Inflammatory macrophage treated with lipopolysaccharide for 1 hour (primary cell): Measurements from ENCODE around the gene HAPLN3.
A peak's percentile ranks its signal among the peaks of the same experiment; 100 is the strongest.
"Not testable (repeated sequence)": the region's sequence is repeated elsewhere in the genome, so short reads cannot be mapped to it uniquely, and the experiment has no call there.

Experiments used
- DNase-seq, 2 donors: peaks; one replicate each; pipeline ENCODE4 v3.0.0-alpha.2; 2020 to 2022

Gene HAPLN3, protein sequence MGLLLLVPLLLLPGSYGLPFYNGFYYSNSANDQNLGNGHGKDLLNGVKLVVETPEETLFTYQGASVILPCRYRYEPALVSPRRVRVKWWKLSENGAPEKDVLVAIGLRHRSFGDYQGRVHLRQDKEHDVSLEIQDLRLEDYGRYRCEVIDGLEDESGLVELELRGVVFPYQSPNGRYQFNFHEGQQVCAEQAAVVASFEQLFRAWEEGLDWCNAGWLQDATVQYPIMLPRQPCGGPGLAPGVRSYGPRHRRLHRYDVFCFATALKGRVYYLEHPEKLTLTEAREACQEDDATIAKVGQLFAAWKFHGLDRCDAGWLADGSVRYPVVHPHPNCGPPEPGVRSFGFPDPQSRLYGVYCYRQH

DNA sequence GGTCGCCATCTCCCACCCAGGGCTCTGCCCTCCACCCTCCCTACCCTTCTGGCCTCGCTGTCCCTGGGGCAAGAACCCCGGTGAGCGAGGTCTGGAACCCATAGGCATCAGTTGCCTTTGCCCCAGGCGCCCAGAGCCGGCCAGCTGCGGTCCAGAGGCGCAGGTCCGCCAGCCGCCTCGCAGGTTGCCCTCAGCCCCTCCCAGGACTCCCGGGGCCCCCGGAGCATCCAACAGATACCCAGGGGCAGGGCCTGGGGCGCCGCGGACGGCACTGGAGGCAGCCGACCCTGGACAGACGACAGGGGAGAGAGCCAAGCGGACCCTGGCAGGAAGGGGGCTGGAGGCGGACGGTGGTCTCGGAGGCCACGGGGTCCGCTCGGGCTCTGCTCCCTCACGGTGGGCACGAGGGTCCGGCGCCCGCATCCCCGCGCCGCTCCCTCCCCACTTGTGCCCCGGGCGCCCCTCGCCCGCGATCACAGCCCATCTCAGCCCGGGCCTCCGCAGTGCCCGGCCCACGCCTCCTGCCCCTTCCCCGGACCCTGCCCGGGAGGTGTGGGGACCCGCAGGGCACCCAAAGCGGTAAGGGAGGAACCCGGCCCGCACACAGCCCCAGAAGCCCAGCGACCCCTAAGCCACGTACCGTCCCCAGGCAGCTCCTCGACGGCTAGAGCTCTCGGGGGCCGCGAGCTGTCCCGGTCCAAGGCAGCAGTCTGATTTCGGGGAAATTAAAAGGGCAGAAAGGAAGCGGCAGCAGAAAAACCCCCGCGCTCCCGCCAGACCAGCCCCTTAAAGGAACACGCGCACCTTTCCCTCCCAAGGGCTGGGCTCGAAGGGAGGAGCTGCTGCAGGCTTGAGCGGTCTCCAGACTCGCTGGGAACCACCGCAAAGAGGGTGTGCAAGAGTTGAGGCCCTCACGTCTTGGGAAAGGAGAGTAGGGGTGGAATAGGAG is at the start of gene HAPLN3:
Gene HAPLN3, minus strand, starts transcription at position 726 of the 949 bp plus-strand sequence. CDS start 8,246 bp downstream, outside the sequence.
- DNase-seq = peak; percentile 18 to 22

DNA sequence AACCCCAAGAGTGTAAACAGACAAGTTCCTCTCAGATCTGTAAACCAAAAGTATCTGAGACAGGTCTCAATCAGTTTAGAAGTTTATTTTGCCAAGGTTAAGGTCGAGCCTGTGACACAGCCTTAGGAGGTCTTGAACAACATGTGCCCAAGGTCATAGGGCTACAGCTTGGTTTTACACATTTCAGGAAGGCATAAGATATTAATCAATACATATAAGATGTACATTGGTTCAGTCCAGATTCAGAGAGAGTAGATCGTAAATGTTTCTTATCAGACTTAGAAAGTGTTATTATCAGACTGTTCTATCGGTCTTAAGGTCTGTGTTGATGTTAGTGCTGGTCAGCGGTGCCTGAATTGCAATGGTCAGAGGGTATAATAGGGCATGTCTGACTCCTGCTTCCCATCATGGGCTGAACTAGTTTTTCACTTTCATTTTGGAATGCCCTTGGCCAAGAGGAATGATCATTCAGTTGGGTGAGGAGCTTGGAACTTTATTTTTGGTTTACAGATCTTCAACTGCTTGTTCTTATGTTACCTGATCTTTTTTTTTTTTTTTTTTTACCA is 44.8 kb upstream of the HAPLN3 start:
- DNase-seq = no peak

DNA sequence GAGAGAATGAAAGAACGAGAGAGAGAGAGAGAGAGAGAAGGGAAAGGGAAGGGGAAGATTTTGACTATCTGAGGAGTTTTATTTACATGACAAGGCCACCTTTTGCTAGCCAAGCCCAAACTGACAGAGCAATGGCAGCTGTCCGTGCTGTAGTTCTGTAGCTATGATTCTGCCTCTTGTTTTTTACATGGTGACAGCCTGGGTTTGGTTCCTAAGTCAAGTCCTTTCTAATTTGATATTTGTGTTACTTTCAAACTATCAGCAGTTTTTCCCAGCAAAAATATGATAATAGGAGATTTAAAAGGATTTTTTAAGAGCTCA is 44.1 kb upstream of the HAPLN3 start:
- no peak for DNase-seq

DNA sequence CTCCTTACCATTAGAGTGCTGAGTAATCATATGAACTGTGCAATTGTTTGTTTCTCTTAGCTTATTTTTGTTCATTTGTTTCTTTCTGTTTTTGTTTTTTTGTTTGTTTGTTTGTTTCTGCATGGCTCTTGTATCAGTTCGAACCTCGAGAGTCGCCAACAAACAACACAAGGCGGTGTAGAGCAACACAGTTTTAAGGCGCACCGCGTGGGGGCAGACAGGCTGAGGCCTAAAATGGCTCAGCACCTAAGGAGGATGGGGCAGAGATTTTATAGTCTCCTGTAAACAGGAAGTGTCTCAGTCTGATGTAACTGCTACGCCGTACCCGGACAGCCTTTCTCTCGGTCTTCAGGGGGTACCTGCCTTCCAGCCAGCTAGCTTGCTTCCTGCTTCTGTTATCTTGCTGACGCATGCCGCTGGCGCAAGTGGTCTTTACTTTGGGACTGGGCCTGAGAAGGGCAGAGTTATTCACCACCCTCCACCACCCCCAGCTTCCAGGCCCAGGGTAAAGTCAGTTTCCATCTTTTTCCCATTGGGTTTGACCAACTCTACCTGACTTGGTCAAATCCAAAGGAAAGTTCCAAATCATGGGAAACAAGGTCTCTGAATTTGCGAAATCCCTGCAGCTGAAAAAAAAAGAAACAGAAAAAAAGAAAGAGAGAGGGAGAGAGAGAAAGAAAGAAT is 43.6 kb upstream of the HAPLN3 start:
- DNase-seq = no peak

DNA sequence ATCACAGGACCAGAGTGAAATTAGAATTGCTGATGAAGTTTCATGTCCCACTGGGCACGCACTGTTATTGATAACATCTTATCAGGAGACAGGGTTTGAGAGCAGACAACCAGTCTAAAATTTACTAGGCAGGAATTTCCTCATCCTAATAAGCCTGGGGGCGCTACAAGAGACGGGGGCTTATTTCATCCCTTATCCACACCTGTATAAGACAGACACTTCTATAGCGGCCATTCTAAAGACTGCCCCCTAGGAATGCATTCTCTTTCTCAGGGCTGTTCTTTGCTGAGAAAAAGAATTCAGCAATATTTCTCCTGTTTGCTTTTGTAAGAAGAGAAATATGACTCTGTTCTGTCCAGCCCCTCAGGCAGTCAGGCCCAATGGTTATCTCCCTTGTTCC is 39.1 kb upstream of the HAPLN3 start:
- DNase-seq = not testable (repeated sequence)

DNA sequence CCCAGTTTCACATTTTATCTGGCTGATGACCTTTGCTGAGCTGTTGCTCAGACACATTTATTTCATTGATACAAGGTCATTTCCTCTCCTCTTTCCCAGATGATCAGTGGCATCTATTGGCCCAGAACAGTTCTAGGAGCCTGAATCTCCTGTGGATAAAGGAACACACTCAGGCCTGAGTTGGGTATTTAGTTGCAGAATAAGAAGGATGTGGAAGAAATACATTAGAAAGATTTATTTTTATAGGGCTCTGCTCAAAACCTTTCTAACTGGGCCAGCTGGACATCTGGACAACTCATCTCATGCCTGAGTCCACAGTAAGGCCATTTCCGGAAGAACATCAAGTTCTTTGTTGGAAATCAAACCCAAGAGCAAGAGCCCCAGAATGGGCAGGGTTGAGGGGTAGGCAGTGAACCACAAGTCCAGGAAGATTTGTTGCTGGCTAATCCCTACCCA is 37.6 kb upstream of the HAPLN3 start:
- no peak for DNase-seq

DNA sequence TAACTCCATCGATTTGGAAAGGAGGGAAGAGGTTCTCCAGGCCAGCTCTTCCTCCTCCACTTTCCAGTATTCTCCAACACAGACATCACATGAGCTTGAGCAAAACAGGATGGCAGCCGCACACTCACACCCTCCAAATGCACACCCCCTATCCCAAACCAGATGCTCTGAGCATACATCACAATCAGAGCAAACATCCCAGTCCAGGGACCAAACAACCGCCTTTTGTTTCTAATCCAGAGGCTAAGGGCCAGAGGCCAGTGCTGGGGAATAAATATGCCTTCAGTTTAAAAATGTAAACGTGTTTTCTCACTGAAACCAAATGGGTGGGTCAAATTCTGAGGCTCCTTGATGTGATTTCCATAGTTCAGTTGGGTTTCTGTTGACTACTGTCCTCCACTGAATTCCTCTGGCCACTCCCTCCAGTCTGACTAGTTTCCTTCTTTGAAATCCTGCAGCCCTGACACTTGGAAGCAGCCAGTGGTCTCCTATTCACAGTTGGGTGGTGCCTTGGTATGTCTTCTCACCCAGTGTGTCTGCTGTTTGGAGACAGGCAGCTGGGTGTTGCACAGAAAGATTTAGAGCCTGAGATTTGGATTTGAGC is 37.0 kb upstream of the HAPLN3 start:
- no peak for DNase-seq

DNA sequence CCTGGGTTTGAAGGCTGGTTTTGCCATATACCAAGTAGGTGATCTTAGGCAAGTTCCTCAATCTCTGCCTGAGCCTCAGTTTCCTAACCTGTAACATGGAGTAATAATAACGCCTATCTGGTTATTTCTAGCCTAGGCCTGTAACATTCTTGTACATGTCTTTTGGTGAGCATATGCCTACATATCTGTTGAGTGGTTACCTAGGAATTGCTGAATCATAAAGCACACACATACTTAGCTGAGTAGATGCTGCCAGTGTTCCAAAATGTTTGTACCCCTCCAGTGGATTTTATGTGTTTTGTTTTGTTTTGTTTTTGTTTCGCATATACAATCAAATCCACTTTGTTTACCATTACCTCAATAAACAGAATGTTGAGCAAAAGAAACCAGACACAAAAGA is 35.2 kb upstream of the HAPLN3 start:
- no peak for DNase-seq

DNA sequence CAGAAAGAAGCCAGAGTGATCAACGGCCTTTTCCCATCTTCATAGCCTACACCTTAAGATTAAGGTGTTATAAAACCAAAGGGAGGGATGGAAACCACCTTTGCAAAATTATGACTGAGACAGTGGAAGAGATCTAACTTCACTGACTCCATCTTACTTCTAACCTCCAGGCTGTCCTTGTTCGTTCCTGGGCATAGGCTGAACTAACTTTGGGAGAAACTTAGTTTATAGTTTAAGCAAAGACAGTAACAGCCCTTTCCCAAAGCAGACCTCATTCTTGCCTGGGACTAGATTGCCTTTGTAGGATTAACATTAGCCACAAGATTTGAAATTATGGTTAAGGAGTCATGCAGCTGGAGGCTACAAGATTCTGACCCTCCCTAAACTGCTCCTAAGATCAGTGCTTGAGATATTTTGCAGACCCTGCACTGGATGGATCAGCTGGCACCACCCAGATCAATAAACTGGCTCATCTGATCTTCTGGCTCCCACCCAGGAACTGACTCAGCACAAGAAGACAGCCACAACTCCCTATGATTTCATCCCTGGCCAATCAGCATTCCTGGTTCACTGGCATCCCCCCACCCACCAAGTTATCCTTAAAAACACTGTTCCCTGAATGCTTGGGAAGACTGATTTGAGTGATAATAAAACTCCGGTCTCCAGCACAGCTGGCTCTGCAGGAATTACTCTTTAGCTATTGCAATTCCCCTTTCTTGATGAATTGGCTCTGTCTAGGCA is 34.2 kb upstream of the HAPLN3 start:
- not testable (repeated sequence) for DNase-seq

DNA sequence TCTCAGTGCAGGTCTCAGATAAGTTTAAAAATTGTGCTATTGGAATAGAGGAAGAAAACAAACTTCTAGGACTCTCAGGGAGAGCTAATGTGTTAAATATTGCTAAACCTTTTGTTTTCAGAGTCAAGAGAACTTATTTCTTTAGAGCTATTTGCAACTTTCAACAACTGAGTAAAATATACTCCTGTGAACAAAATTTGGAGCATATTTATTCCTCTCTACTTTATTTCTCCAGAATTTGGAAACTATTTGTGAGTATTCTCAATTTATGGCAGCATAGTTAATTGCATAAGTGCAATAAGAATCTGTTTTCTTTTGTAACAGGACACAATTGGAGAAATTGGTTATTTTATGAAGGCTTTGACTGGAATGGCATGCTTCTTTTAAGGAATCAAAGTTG is 32.8 kb upstream of the HAPLN3 start:
- DNase-seq = not testable (repeated sequence)

DNA sequence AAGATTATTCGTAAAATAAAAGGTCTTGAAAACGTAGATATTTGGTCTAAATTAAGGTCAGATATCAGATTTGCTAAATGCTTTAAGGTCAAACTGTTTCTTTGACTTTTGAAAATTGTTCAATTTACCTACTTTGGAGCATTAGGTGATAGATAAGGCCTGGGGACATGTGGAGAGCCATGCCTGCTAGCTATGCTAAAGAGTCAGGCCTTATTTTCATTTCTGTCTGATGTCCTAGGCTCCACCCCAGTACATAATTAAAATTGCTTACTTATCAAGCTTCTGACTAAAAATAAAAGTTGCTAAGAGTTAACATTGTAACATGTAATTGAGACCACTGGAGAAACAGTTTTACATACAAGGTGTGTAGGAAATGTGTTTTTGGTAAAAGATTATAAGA is 30.3 kb upstream of the HAPLN3 start:
- not testable (repeated sequence) for DNase-seq

DNA sequence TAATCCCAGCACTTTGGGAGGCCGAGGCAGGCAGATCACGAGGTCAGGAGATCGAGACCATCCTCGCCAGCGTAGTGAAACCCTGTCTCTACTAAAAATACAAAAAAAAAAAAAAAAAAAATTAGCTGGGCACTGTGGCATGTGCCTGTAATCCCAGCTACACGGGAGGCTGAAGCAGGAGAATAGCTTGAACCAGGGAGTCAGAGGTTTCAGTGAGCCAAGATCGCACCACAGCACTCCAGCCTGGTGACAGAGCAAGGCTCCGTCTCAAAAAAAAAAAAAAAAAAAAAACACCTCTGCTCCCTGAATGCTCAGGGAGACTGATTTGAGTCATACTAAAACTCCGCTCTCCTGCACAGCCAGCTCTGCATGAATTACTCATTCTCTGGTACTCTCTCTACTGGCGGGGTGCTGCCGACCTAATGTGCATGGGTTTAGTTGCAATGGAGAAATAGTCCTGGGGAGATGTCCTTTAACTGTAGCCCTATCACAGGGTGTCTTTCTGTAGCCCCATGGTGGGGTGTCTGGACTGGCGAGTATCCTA is 25.6 kb upstream of the HAPLN3 start:
- not testable (repeated sequence) for DNase-seq

DNA sequence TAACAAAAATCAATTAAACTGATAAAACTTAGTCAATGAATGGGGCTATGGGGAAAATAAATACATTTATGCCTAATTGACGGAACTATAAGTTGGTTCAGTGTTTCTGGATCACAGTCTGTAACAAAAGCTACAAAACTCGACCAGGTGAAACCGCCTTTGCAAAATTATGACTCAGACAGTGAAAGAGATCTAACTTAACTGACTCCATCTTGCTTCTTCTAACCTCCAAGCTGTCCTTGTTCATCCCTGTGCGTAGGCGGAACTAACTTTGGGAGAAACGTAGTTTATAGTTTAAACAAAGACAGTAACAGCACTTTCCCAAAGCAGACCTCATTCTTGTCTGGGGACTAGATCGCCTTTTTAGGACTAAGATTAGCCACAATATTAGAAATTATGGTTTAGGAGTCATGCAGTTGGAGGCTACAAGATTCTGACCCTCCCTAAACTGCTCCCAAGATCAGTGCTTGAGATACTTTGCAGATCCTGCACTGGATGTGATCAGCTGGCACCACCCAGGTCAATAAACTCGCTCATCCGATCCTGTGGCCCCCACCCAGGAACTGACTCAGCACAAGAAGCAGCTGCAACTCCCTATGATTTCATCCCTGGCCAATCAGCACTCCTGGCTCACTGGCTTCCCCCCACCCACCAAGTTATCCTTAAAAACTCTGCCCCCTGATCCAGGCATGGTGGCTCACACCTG is 25.0 kb upstream of the HAPLN3 start:
- no peak for DNase-seq

DNA sequence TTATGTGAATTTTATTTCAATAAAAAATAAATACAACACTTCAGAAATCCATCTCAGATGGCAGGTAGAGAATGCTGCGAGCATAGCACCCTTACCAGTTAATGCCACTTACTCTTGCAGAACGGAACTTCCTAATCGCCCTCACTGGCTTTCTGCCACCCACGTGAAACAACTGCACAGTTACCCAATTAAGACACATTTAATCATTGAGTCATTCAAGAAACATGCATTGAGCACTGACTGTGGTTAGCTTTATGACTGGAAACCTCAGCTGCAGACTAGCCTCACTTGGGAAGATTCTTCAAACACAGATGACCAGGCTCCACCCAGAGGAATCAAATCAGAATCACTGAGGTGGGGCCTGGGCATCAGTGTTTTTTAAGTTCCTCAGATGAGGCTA is 23.4 kb upstream of the HAPLN3 start:
- DNase-seq = peak; percentile 90 to 96

DNA sequence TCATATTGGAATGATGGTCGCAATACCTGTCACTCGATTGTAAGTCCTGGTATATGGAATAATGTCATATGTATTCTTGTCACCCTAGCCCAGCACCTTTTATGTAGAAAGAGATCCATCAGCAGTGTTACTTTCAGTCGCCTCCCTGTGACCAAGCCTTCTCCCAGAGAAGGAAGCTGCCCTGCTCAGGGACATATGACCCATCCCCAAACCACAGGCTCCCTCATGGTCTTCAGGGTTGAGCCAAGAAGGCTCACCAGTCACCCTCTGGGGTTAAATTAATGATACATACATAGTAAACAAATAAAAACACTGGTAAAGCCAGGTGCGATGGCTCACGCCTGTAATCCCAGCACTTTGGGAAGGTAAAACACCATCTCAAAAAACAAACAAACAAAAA is 22.4 kb upstream of the HAPLN3 start:
- DNase-seq = peak; percentile 19 to 37

DNA sequence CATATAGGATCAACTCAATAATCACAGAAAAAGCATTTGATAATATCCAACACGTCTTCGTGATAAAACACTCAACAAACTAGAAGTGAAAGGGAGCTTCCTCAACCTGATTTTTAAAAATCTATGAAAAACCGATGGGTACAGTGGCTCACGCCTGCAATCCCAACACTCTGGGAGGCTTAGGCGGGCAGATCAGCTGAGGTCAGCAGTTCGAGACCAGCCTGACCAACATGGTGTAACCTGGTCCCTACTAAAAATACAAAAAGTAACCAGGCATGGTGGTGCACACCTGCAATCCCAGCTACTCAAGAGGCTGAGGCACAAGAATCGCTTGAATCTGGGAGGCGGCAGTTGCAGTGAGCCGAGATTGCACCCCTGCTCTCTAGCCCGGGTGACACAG is 20.0 kb upstream of the HAPLN3 start:
- DNase-seq = no peak

DNA sequence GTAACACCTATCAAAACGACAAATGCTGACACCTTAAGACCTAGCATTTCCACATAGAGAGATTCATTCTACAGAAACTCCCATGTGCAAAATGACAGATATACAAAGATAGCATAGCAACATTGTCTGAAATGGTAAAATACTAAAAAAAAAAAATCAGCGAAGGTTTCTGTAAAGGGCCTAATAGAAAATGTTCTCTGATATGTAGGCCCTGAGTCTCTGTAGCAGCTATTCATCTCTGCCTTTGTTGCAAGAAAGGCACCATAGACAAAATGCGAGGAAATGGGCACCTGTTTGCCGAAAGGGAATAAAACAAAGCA is 18.5 kb upstream of the HAPLN3 start:
- DNase-seq = peak in 1 of 2 donors; percentile 10

DNA sequence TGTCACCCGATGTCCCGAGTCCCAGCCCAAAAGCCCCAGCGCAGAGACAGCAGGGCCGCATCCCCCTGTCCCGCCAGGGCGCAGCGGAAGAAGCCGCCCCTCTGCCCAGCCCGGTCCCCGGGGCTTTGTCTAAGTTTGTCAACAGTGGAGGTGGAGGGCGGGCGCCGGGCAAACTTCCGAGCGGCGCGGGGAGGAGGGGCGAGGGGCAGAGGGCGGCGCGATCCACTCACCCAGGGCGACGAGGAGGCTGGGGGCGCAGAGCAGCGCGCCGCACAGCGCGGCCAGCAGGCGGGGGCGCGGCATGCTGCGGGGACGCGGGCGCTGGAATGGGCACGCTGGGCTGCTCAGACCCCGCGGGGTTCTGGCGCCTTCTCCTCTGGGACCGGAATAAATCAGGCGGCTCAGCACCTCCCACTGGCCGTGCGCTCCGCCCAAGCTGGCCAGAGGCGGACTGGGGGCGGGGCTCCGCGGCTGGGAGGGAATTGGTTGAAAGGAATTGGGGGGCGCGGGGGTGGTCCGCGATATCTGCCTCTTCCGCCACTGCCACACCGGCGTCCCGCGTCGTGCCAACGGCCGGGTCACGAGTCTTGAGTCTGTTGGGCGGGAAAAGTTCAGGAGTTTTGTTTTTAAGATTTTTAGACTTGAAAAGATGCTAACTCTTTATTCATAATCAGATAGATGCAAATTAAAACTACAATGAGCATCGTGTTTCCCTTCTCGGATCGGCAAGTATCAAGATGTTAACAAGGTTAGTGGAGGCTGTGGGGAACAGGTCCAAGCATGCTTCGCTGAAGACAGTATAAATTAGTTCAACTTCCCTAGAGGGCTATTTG is 17.9 kb upstream of the HAPLN3 start, which contains the start of gene MFGE8:
Gene MFGE8, minus strand, starts transcription at position 363 of the 833 bp plus-strand sequence. Its CDS starts 60 bp downstream, at position 303.
- peak; percentile 33 to 62 for DNase-seq

DNA sequence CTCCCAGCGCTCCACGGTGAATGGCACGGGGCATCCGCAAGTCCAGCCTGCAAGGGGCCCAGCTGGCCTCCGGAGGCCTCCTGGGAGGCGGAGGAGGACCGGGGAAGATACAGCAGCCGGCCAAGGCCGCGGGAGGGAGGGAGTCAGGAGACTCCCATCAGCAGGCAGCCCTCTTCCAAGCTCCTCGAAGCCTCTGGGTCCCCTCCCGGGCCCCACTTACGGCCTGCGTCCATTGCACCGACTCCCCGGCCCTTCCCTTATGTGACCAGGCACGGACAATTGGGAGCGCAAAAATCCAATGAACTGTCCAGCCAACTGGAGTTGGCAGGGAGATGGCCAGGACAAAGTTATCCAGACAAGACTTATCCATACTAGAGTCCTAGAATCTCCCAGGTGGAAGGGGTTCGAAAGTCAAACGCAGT is 17.2 kb upstream of the HAPLN3 start:
- no peak for DNase-seq

DNA sequence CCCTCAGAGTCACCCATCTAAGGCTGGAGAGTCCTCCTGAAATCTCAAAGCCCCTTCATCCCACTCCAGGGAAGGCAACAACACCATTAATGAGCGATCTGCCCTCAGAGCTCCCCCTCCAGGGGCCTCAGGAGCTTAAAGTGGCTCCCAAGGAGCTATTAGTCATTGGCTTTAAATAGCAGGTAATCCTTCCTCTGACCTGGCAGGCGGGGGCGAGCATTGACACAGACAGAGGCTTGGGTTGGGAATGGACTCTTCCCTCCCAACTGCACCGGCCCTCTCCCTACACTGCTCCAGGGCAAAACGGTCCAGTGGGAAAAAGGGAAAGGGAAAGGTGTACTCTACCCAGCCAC is 16.4 kb upstream of the HAPLN3 start:
- no peak for DNase-seq
